Renal cortex interstitium (tissue), 3 donors: Measurements from ENCODE around the gene HES7. TPM values are rescaled to one million over a fixed set of nuclear protein-coding genes. Genes with fewer than 3 reads are reported as not detected.

ENCODE experiments used
- polyA plus RNA-seq, 3 donors: library from polyadenylated mRNA; unstranded; fragments of 120-200 nt; gene quantifications; one replicate each; pipeline ENCODE4 v1.2.1, GENCODE V29; 2013; ENCODE audit not compliant: insufficient read length in 3 of 3

The HES7 gene
- polyA plus RNA-seq, 3 donors = 0.17 TPM; not detected in 2

Other genes starting within 250 kb of the HES7 start
- gene CHD3, start 235.3 kb downstream of the HES7 start, polyA plus RNA-seq = 100 to 1,000 TPM; 168 to 213 (median 199) TPM
- gene RNF227, start 207.8 kb downstream of the HES7 start, polyA plus RNA-seq = 1 to 10 TPM; 3.8 to 4.8 (median 4.1) TPM
- gene KCNAB3, start 194.2 kb downstream of the HES7 start, polyA plus RNA-seq = 10 to 100 TPM; 10.6 to 17.1 (median 14.9) TPM
- 100 to 1,000 TPM; 126 to 151 (median 146) TPM for gene TRAPPC1, start 192.2 kb downstream of the HES7 start, polyA plus RNA-seq
- gene CNTROB, start 191.9 kb downstream of the HES7 start, polyA plus RNA-seq = 10 to 100 TPM; 52.5 to 66.4 (median 55.7) TPM
- under 1 TPM; 0.26 to 0.78 (median 0.47) TPM for gene GUCY2D, start 121.5 kb downstream of the HES7 start, polyA plus RNA-seq
- 1 to 10 TPM; 1.0 to 1.3 (median 1.1) TPM for gene ALOX15B, start 85.0 kb downstream of the HES7 start, polyA plus RNA-seq
- gene ALOX12B, start 36.4 kb downstream of the HES7 start, polyA plus RNA-seq = 1 to 10 TPM in 1 of 3 donors, under 1 TPM in 2; 0.66 to 1.5 (median 0.72) TPM
- gene ALOXE3, start 5.6 kb downstream of the HES7 start, polyA plus RNA-seq = under 1 TPM in 1 of 3 donors, not detected in 2; 0.08 TPM
- 10 to 100 TPM; 29.0 to 53.9 (median 30.6) TPM for gene PER1, start 28.3 kb upstream of the HES7 start, polyA plus RNA-seq
- gene VAMP2, start 38.8 kb upstream of the HES7 start, polyA plus RNA-seq = 100 to 1,000 TPM; 107 to 150 (median 110) TPM
- gene TMEM107, start 52.3 kb upstream of the HES7 start, polyA plus RNA-seq = 10 to 100 TPM; 21.2 to 29.9 (median 28.3) TPM
- gene BORCS6, start 66.1 kb upstream of the HES7 start, polyA plus RNA-seq = 1 to 10 TPM; 2.6 to 5.2 (median 4.6) TPM
- gene AURKB, start 86.5 kb upstream of the HES7 start, polyA plus RNA-seq = 10 to 100 TPM; 34.1 to 44.5 (median 36.2) TPM
- gene CTC1, start 124.0 kb upstream of the HES7 start, polyA plus RNA-seq = 10 to 100 TPM; 22.6 to 42.1 (median 29.0) TPM
- gene PFAS, start 125.2 kb upstream of the HES7 start, polyA plus RNA-seq = 10 to 100 TPM; 37.6 to 46.6 (median 41.2) TPM
- 10 to 100 TPM; 27.2 to 29.8 (median 27.3) TPM for gene RANGRF, start 164.6 kb upstream of the HES7 start, polyA plus RNA-seq
- 1 to 10 TPM; 2.8 to 4.9 (median 3.2) TPM for gene SLC25A35, start 171.3 kb upstream of the HES7 start, polyA plus RNA-seq
- 10 to 100 TPM; 16.0 to 18.3 (median 17.7) TPM for gene ARHGEF15, start 186.1 kb upstream of the HES7 start, polyA plus RNA-seq
- not detected for gene ODF4, start 215.7 kb upstream of the HES7 start, polyA plus RNA-seq